CD8-positive, alpha-beta memory T cell (primary cell): ENCODE results near the gene BCAP29. TPM values are rescaled to one million over a fixed set of nuclear protein-coding genes. Genes with fewer than 3 reads are reported as not detected.
"Not testable (repeated sequence)": the region's sequence is repeated elsewhere in the genome, so short reads cannot be mapped to it uniquely, and the experiment has no call there.

Experiments used
- CTCF ChIA-PET: fragments of 350-600 bp; sonication (Branson Sonifier 250); formaldehyde crosslinking; loops from one replicate; lab custom pipeline; 2021; ENCODE audit warnings: antibody characterized with exemption; lab: Charles Lee
- POLR2A ChIA-PET: fragments of 350-600 bp; sonication (Branson Sonifier 250); formaldehyde crosslinking; loops from one replicate; lab custom pipeline; 2021; ENCODE audit warnings: antibody characterized with exemption; lab: Charles Lee
- DNase-seq, 5 donors: peaks; one replicate each; pipeline versions ENCODE4 v3.0.0 to v3.0.0-alpha.2; 2020 to 2022; ENCODE audit warnings: mixed read lengths in 1 of 5
- H3K27ac ChIP-seq: one replicate; pipeline ENCODE4 v1.7.0; 2013; ENCODE audit warnings: low read depth, mild to moderate bottlenecking, low read length, moderate library complexity
- H3K27me3 ChIP-seq: 2 replicates; pipeline ENCODE4 v1.7.0; 2013; ENCODE audit warnings: low read length, mild to moderate bottlenecking; ENCODE audit not compliant: insufficient read depth, poor library complexity, severe bottlenecking
- H3K36me3 ChIP-seq: 2 replicates; pipeline ENCODE4 v1.7.0; 2013; ENCODE audit warnings: mild to moderate bottlenecking, low read length, moderate library complexity; ENCODE audit not compliant: insufficient read depth
- H3K4me1 ChIP-seq: 2 replicates; pipeline ENCODE4 v1.7.0; 2013; ENCODE audit warnings: mild to moderate bottlenecking, low read length, moderate library complexity; ENCODE audit not compliant: insufficient read depth
- H3K4me3 ChIP-seq: 2 replicates; pipeline ENCODE4 v1.7.0; 2013; ENCODE audit warnings: mild to moderate bottlenecking, low read length
- H3K9me3 ChIP-seq: 2 replicates; pipeline ENCODE4 v1.7.0; 2013; ENCODE audit warnings: mild to moderate bottlenecking, low read length
- H3K27ac Mint-ChIP-seq, 8 donors: one replicate each; pipeline ENCODE4 v1.8.0; 2020 to 2021; ENCODE audit warnings: mixed read lengths in 8 of 8, mild to moderate bottlenecking in 6 of 8, inconsistent platforms in 3 of 8, moderate library complexity in 3 of 8
- H3K27me3 Mint-ChIP-seq, 2 donors: one replicate each; pipeline ENCODE4 v1.8.0; 2020 to 2021; ENCODE audit warnings: mixed read lengths in 2 of 2, mild to moderate bottlenecking in 1 of 2, moderate library complexity in 1 of 2
- H3K36me3 Mint-ChIP-seq, 3 donors: one replicate each; pipeline ENCODE4 v1.8.0; 2020 to 2021; ENCODE audit warnings: mixed read lengths in 3 of 3, inconsistent platforms in 1 of 3, mild to moderate bottlenecking in 1 of 3
- H3K4me1 Mint-ChIP-seq, 3 donors: one replicate each; pipeline ENCODE4 v1.8.0; 2020 to 2021; ENCODE audit warnings: mixed read lengths in 3 of 3, inconsistent platforms in 1 of 3, mild to moderate bottlenecking in 1 of 3
- H3K4me3 Mint-ChIP-seq, 7 donors: one replicate each; pipeline ENCODE4 v1.8.0; 2020 to 2021; ENCODE audit warnings: mixed read lengths in 7 of 7, mild to moderate bottlenecking in 6 of 7, moderate library complexity in 4 of 7, inconsistent platforms in 2 of 7
- H3K9me3 Mint-ChIP-seq, 5 donors: one replicate each; pipeline ENCODE4 v1.8.0; 2020 to 2022; ENCODE audit warnings: mixed read lengths in 5 of 5, mild to moderate bottlenecking in 3 of 5, moderate library complexity in 2 of 5, inconsistent platforms in 1 of 5
- polyA plus RNA-seq: library from polyadenylated mRNA; unstranded; fragments of 300-500 nt; fragmentation: Illumina TruSeq; gene quantifications from one replicate; pipeline ENCODE4 v1.2.3, GENCODE V29; 2021
- total RNA-seq, 2 experiments: library from RNA; stranded (reverse); gene quantifications; one replicate each; pipeline ENCODE4 v1.2.3, GENCODE V29; 2021

BCAP29 gene
- total and polyA plus RNA-seq, 3 experiments from 2014 or later = 44.6 to 48.7 (median 46.5) TPM

DNA sequence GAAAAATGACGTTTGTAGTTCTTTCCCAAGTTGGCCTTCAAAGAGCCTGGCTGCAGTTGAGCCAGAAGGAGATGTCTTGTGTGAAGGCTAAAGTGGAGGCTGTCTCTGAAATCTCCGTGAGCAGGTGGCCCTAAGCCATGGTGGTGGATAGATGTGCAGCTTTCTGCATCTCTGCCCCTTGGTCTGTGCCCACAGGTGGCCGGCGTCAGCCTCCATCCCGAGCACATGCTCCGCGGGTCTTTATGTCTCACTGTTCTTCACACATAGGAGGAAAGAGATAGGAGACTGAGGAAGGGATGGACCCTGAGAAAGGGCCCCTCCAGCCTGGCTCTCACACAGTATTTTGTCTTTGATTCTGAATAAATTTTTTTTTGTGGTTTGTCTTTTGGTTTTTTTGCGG, 50.3 kb downstream of the BCAP29 start:
- no peaks in the 10 kb centered on the region for H3K9me3 Mint-ChIP-seq
- H3K9me3 ChIP-seq = no peaks in the 10 kb centered on the region
- no peak for DNase-seq
- H3K36me3 Mint-ChIP-seq = peaks cover 6 to 20% (median 9%) of the 10 kb centered on the region in 3 donors
- H3K4me1 Mint-ChIP-seq = no peaks in the 10 kb centered on the region
- no peaks in the 10 kb centered on the region for H3K4me1 ChIP-seq
- CTCF ChIA-PET = no interaction called here
- no peak overlapping the region for H3K27ac Mint-ChIP-seq
- H3K36me3 ChIP-seq = no peaks in the 10 kb centered on the region
- no peak overlapping the region for H3K4me3 ChIP-seq
- peaks cover 3 to 4% of the 10 kb centered on the region in 2 donors for H3K27me3 Mint-ChIP-seq
- POLR2A ChIA-PET = no interaction called here
- H3K4me3 Mint-ChIP-seq = no peak overlapping the region
- H3K27me3 ChIP-seq = no peaks in the 10 kb centered on the region
- H3K27ac ChIP-seq = no peak overlapping the region

- Histone ChIP-seq H3K9me3 (no peaks in the 10 kb centered on the region), H3K4me3 (no peak overlapping the region), H3K4me1 (no peaks in the 10 kb centered on the region), H3K27ac (no peak overlapping the region), H3K27me3 (no peaks in the 10 kb centered on the region), H3K36me3 (no peaks in the 10 kb centered on the region)
- no peak for DNase-seq
- no peaks in the 10 kb centered on the region for H3K4me1 Mint-ChIP-seq
- H3K4me3 Mint-ChIP-seq = no peak overlapping the region
- H3K36me3 Mint-ChIP-seq = peaks cover 6 to 19% (median 6%) of the 10 kb centered on the region in 3 donors
- no peaks in the 10 kb centered on the region for H3K9me3 Mint-ChIP-seq
- peaks cover 8 to 9% of the 10 kb centered on the region in 2 donors for H3K27me3 Mint-ChIP-seq
- ChIA-PET CTCF (no interaction called here), POLR2A (no interaction called here)
- peak overlapping the region in 1 of 8 donors; percentile 68 for H3K27ac Mint-ChIP-seq
Observed at GRCh38 chr7:107631588-107632491, 51.8 kb downstream of the BCAP29 start.

GRCh38 chr7:107632492-107632865, 52.4 kb downstream of the BCAP29 start:
- Mint-ChIP-seq H3K27ac (no peak overlapping the region), H3K9me3 (no peaks in the 10 kb centered on the region), H3K27me3 (peaks cover 8 to 9% of the 10 kb centered on the region in 2 donors), H3K36me3 (peaks cover 6 to 14% (median 6%) of the 10 kb centered on the region in 3 donors), H3K4me1 (no peaks in the 10 kb centered on the region), H3K4me3 (no peak overlapping the region)
- Histone ChIP-seq H3K4me1 (no peaks in the 10 kb centered on the region), H3K27ac (no peak overlapping the region), H3K27me3 (no peaks in the 10 kb centered on the region), H3K36me3 (no peaks in the 10 kb centered on the region), H3K9me3 (no peaks in the 10 kb centered on the region), H3K4me3 (no peak overlapping the region)
- ChIA-PET CTCF (no interaction called here), POLR2A (no interaction called here)
- DNase-seq = no peak

DNA sequence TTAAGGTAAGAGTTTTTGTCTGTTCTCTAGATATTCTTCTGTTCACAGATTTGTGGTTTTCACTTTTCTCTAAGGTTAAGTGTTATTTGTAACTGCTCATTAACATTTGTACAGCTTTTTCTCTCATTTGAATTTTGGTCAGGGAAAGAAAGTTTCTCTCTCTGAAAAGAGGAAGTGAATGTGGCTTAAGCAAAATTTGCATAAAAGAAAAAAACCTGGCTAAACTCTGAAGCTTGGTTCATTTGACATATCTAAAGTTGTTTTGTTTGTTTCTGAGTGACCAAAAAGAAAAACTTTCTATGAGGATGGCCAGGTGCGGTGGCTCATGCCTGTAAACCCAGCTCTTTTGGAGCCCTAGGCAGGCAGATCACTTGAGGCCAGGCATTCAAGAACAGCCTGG, 58.5 kb downstream of the BCAP29 start:
- Histone ChIP-seq H3K9me3 (no peaks in the 10 kb centered on the region), H3K36me3 (no peaks in the 10 kb centered on the region), H3K4me3 (no peak overlapping the region), H3K27ac (no peak overlapping the region), H3K4me1 (no peaks in the 10 kb centered on the region), H3K27me3 (no peaks in the 10 kb centered on the region)
- Mint-ChIP-seq H3K27ac (no peak overlapping the region), H3K36me3 (peaks cover 0 to 12% (median 2%) of the 10 kb centered on the region in 3 donors), H3K4me3 (no peak overlapping the region), H3K9me3 (peaks cover 0 to 2% (median 0%) of the 10 kb centered on the region in 5 donors), H3K4me1 (peaks cover 0 to 4% (median 0%) of the 10 kb centered on the region in 3 donors), H3K27me3 (peaks cover 13 to 23% of the 10 kb centered on the region in 2 donors)
- POLR2A ChIA-PET = no interaction called here
- CTCF ChIA-PET = no interaction called here
- no peak for DNase-seq

DNA sequence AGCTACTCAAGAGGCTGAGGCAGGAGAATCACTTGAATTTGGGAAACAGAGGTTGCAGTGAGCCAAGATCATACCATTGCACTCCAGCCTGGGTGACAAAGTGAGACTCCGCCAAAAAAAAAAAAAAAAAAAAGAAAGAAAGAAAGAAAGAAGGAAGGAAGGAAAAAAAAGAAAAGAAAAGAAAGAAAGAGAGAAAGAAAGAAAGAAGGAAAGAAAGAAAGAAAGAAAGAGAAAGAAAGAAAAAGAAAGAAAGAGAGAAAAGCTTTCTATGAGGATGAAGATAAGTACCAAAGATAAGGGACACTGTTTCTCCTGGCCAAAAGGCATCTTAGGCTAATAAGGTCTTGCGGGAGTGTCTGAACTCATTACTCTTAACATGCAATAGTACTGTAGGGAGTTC, 59.0 kb downstream of the BCAP29 start:
- POLR2A ChIA-PET, H3K27ac Mint-ChIP-seq, H3K4me3 ChIP-seq, H3K27me3 ChIP-seq, H3K4me3 Mint-ChIP-seq, H3K9me3 ChIP-seq, H3K4me1 Mint-ChIP-seq, H3K27ac ChIP-seq, H3K36me3 ChIP-seq, DNase-seq, H3K9me3 Mint-ChIP-seq, H3K4me1 ChIP-seq: not testable (repeated sequence)
- CTCF ChIA-PET = interaction anchor here (0.7 kb wide), 1 partner anchor 400 kb away, joined by 3 read pairs; no protein-coding TSS in a partner anchor
- Mint-ChIP-seq H3K27me3 (peaks cover 11 to 23% of the 10 kb centered on the region in 2 donors), H3K36me3 (peaks cover 0 to 11% (median 2%) of the 10 kb centered on the region in 3 donors)

DNA sequence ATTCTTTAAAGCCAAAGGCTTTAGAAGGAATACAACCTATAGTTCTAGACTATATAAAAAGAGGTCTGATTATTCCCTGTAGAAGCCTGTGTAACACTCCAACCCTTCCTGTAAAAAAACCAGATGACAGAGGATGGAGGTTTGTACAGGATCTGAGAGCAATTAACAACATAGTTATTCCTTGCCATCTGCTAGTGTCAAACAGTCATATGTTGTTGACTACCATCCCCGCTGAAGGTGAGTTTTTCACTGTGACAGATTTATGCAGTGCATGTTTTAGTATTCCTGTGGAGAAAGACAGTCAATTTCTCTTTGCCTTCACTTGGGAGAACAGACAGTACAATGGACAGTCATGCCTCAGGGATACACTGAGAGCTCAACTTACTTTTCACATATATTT, 61.6 kb downstream of the BCAP29 start:
- peaks cover 0 to 11% (median 0%) of the 10 kb centered on the region in 3 donors for H3K36me3 Mint-ChIP-seq
- ChIA-PET CTCF (no interaction called here), POLR2A (no interaction called here)

DNA sequence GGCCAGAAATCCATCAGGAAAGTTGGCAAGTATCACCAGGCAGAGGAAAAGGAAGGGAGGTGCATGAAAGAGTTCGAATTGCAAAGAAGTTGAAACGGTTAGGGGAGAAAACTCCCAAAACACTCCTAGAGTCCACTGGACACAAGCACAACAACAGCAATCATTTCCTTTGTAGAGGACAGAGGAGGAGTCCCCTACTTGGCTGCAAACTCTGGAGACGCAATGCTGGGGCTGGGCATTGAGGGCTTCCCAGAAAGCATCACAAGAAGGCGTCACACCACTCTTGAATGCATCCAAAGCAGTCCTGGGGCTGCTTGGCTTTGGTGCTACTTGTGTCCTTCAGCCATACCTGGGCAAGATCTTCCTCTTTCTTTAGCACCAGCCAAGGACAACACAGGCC, 62.5 kb downstream of the BCAP29 start:
- no peak overlapping the region for H3K27ac ChIP-seq
- ChIA-PET POLR2A (no interaction called here), CTCF (no interaction called here)
- Mint-ChIP-seq H3K4me1 (peaks cover 0 to 8% (median 2%) of the 10 kb centered on the region in 3 donors), H3K27ac (no peak overlapping the region), H3K27me3 (peaks cover 10 to 15% of the 10 kb centered on the region in 2 donors), H3K36me3 (peaks cover 0 to 11% (median 0%) of the 10 kb centered on the region in 3 donors), H3K9me3 (peaks cover 0 to 8% (median 3%) of the 10 kb centered on the region in 5 donors), H3K4me3 (no peak overlapping the region)
- no peak overlapping the region for H3K4me3 ChIP-seq
- H3K27me3 ChIP-seq = no peaks in the 10 kb centered on the region
- no peaks in the 10 kb centered on the region for H3K9me3 ChIP-seq
- DNase-seq = no peak
- no peaks in the 10 kb centered on the region for H3K36me3 ChIP-seq
- no peaks in the 10 kb centered on the region for H3K4me1 ChIP-seq

More for the DNA sequence above, 61.6 kb downstream of the BCAP29 start:
- H3K27me3 ChIP-seq = no peaks in the 10 kb centered on the region
- Mint-ChIP-seq H3K4me1 (peaks cover 0 to 8% (median 2%) of the 10 kb centered on the region in 3 donors), H3K27me3 (peaks cover 10 to 15% of the 10 kb centered on the region in 2 donors), H3K4me3 (no peak overlapping the region), H3K9me3 (peaks cover 0 to 8% (median 3%) of the 10 kb centered on the region in 5 donors), H3K27ac (no peak overlapping the region)
- no peak overlapping the region for H3K4me3 ChIP-seq
- H3K4me1 ChIP-seq = no peaks in the 10 kb centered on the region
- H3K9me3 ChIP-seq = no peaks in the 10 kb centered on the region
- no peaks in the 10 kb centered on the region for H3K36me3 ChIP-seq
- no peak for DNase-seq
- no peak overlapping the region for H3K27ac ChIP-seq

- Mint-ChIP-seq H3K9me3 (peaks cover 0 to 7% (median 3%) of the 10 kb centered on the region in 5 donors), H3K27me3 (peaks cover 9 to 10% of the 10 kb centered on the region in 2 donors), H3K4me3 (no peak overlapping the region), H3K36me3 (peaks cover 0 to 5% (median 0%) of the 10 kb centered on the region in 3 donors), H3K4me1 (peaks cover 0 to 6% (median 2%) of the 10 kb centered on the region in 3 donors), H3K27ac (no peak overlapping the region)
- Histone ChIP-seq H3K4me1 (no peaks in the 10 kb centered on the region), H3K27ac (no peak overlapping the region), H3K36me3 (no peaks in the 10 kb centered on the region), H3K27me3 (no peaks in the 10 kb centered on the region), H3K9me3 (no peaks in the 10 kb centered on the region), H3K4me3 (no peak overlapping the region)
- DNase-seq = no peak
- ChIA-PET POLR2A (no interaction called here), CTCF (no interaction called here)
Observed at GRCh38 chr7:107643407-107643806, 63.4 kb downstream of the BCAP29 start.
